ENCODE results near the gene GLG1.
"Not testable (repeated sequence)": the region's sequence is repeated elsewhere in the genome, so short reads cannot be mapped to it uniquely, and the experiment has no call there.

- TF ChIP-seq, protein P1, sequence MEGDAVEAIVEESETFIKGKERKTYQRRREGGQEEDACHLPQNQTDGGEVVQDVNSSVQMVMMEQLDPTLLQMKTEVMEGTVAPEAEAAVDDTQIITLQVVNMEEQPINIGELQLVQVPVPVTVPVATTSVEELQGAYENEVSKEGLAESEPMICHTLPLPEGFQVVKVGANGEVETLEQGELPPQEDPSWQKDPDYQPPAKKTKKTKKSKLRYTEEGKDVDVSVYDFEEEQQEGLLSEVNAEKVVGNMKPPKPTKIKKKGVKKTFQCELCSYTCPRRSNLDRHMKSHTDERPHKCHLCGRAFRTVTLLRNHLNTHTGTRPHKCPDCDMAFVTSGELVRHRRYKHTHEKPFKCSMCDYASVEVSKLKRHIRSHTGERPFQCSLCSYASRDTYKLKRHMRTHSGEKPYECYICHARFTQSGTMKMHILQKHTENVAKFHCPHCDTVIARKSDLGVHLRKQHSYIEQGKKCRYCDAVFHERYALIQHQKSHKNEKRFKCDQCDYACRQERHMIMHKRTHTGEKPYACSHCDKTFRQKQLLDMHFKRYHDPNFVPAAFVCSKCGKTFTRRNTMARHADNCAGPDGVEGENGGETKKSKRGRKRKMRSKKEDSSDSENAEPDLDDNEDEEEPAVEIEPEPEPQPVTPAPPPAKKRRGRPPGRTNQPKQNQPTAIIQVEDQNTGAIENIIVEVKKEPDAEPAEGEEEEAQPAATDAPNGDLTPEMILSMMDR (IDR thresholded peaks at IDR 0.05) = not testable (repeated sequence)
- not testable (repeated sequence) for TF ChIP-seq POLR2A (IDR thresholded peaks at IDR 0.05)
Measured at GRCh38 chr16:74552357-74552756, 54.6 kb downstream of the GLG1 start.

Data from transverse colon (tissue), 3 donors.